Activated B cell treated with CpG ODN at 0.5 μM for 24 hours (primary cell): ENCODE results near the gene TUB. TPM values are rescaled to one million over a fixed set of nuclear protein-coding genes. Genes with fewer than 3 reads are reported as not detected.

Source experiments
- ATAC-seq: fragments of 200-7000 bp; cut with Tn5 transposase; one replicate; pipeline ENCODE4 v1.10.0; 2021; ENCODE audit warnings: low read depth, mild to moderate bottlenecking, moderate library complexity
- CTCF ChIA-PET: fragments of 350-600 bp; sonication (Branson Sonifier 250); formaldehyde crosslinking; loops from one replicate; lab custom pipeline; 2021; ENCODE audit warnings: antibody characterized with exemption; lab: Charles Lee
- POLR2A ChIA-PET: fragments of 350-600 bp; sonication (Branson Sonifier 250); formaldehyde crosslinking; loops from one replicate; lab custom pipeline; 2021; ENCODE audit warnings: antibody characterized with exemption; lab: Charles Lee
- DNase-seq: peaks from one replicate; pipeline ENCODE4 v3.0.0; 2022
- H3K27ac Mint-ChIP-seq: one replicate; pipeline ENCODE4 v1.8.0; 2020; ENCODE audit warnings: mixed read lengths
- H3K27me3 Mint-ChIP-seq: one replicate; pipeline ENCODE4 v1.8.0; 2021; ENCODE audit warnings: mixed read lengths
- H3K36me3 Mint-ChIP-seq: one replicate; pipeline ENCODE4 v1.8.0; 2021; ENCODE audit warnings: low read depth, mixed read lengths
- H3K4me1 Mint-ChIP-seq: one replicate; pipeline ENCODE4 v1.8.0; 2021; ENCODE audit warnings: mixed read lengths
- H3K4me3 Mint-ChIP-seq: one replicate; pipeline ENCODE4 v1.8.0; 2020; ENCODE audit warnings: mild to moderate bottlenecking, mixed read lengths
- H3K9me3 Mint-ChIP-seq: one replicate; pipeline ENCODE4 v1.8.0; 2020; ENCODE audit warnings: mixed read lengths
- CTCF ChIP-seq: fragments of 200-600 bp; IDR thresholded peaks from one replicate; pipeline ENCODE4 v1.8.0; 2022; ENCODE audit warnings: antibody characterized with exemption, mild to moderate bottlenecking
- intact Hi-C: fragments of 100-400 bp; cut with micrococcal nuclease; formaldehyde crosslinking; loops from one replicate; pipeline ENCODE4 v1.15.1; 2024
- total RNA-seq: library from RNA; stranded (reverse); gene quantifications from 2 replicates; pipeline ENCODE4 v1.2.3, GENCODE V29; 2022

TUB gene
- total RNA-seq, 1 donor from 2014 or later = not detected

GRCh38 chr11:8105666-8106065, 24.7 kb downstream of the TUB start:
- Mint-ChIP-seq H3K27me3 (no peaks in the 10 kb centered on the region), H3K27ac (no peak overlapping the region), H3K36me3 (peaks cover 75% of the 10 kb centered on the region), H3K4me3 (no peak overlapping the region), H3K9me3 (no peaks in the 10 kb centered on the region), H3K4me1 (no peaks in the 10 kb centered on the region)
- DNase-seq (no peak), ATAC-seq (no peak)
- POLR2A ChIA-PET = no interaction called here
- CTCF ChIA-PET = no interaction called here
- no peak for TF ChIP-seq CTCF
- intact Hi-C loops = no loop called here

- ChIA-PET CTCF (interaction anchor here (4.6 kb wide), 1 partner anchor 7 kb away, joined by 26 read pairs; no protein-coding TSS in a partner anchor), POLR2A (no interaction called here)
- Mint-ChIP-seq H3K36me3 (peaks cover 81% of the 10 kb centered on the region), H3K27ac (no peak overlapping the region), H3K4me3 (no peak overlapping the region), H3K9me3 (no peaks in the 10 kb centered on the region), H3K27me3 (no peaks in the 10 kb centered on the region), H3K4me1 (no peaks in the 10 kb centered on the region)
- no peak for ATAC-seq
- no peak for TF ChIP-seq CTCF
- DNase-seq = no peak
- intact Hi-C loops = no loop called here
Measured at GRCh38 chr11:8106679-8107078, 25.7 kb downstream of the TUB start.

GRCh38 chr11:8107642-8108041, 26.6 kb downstream of the TUB start:
- intact Hi-C loops = no loop called here
- H3K27ac Mint-ChIP-seq = no peak overlapping the region
- ATAC-seq = no peak

GRCh38 chr11:8108421-8108820, 27.4 kb downstream of the TUB start:
- ChIA-PET CTCF (interaction anchor here (4.6 kb wide), 1 partner anchor 9 kb away, joined by 26 read pairs; no protein-coding TSS in a partner anchor), POLR2A (no interaction called here)
- H3K9me3 Mint-ChIP-seq = no peaks in the 10 kb centered on the region
- H3K27ac Mint-ChIP-seq = no peak overlapping the region
- intact Hi-C loops = no loop called here
- no peak for DNase-seq
- ATAC-seq = no peak
- H3K36me3 Mint-ChIP-seq = peaks cover 81% of the 10 kb centered on the region
- no peaks in the 10 kb centered on the region for H3K4me1 Mint-ChIP-seq
- H3K4me3 Mint-ChIP-seq = no peak overlapping the region
- TF ChIP-seq CTCF = no peak
- no peaks in the 10 kb centered on the region for H3K27me3 Mint-ChIP-seq

More at GRCh38 chr11:8107642-8108041, 26.6 kb downstream of the TUB start:
- POLR2A ChIA-PET = no interaction called here
- DNase-seq = no peak
- no peaks in the 10 kb centered on the region for H3K9me3 Mint-ChIP-seq
- H3K27me3 Mint-ChIP-seq = no peaks in the 10 kb centered on the region
- no peaks in the 10 kb centered on the region for H3K4me1 Mint-ChIP-seq
- CTCF ChIA-PET = interaction anchor here (4.6 kb wide), 1 partner anchor 8 kb away, joined by 26 read pairs; no protein-coding TSS in a partner anchor
- no peak overlapping the region for H3K4me3 Mint-ChIP-seq
- TF ChIP-seq CTCF = no peak
- peaks cover 84% of the 10 kb centered on the region for H3K36me3 Mint-ChIP-seq

GRCh38 chr11:8109675-8110074, 28.7 kb downstream of the TUB start:
- no peak overlapping the region for H3K27ac Mint-ChIP-seq

More at GRCh38 chr11:8109675-8110074, 28.7 kb downstream of the TUB start:
- H3K4me1 Mint-ChIP-seq = no peaks in the 10 kb centered on the region
- no peak for TF ChIP-seq CTCF
- intact Hi-C loops = no loop called here
- H3K4me3 Mint-ChIP-seq = no peak overlapping the region
- CTCF ChIA-PET = interaction anchor here (0.6 to 4.6 kb wide), 2 partner anchors 10 to 13 kb away, joined by 3 to 26 read pairs; no protein-coding TSS in a partner anchor
- H3K9me3 Mint-ChIP-seq = peaks cover 7% of the 10 kb centered on the region
- POLR2A ChIA-PET = no interaction called here
- no peaks in the 10 kb centered on the region for H3K27me3 Mint-ChIP-seq
- DNase-seq = no peak
- H3K36me3 Mint-ChIP-seq = peaks cover 85% of the 10 kb centered on the region
- ATAC-seq = no peak
